SK-N-SH (cell line): ENCODE results near the gene KRCC1. TPM values are rescaled to one million over a fixed set of nuclear protein-coding genes. Genes with fewer than 3 reads are reported as not detected.

Source experiments
- CTCF ChIA-PET: fragments of 300-600, 350-600 bp; formaldehyde crosslinking; extraction: SDS; loops from one replicate; lab custom pipeline; 2021; lab: Yijun Ruan, JAX
- POLR2A ChIA-PET: fragments of 350-600 bp; sonication (Branson Sonifier 250); formaldehyde crosslinking; extraction: SDS; loops from one replicate; lab custom pipeline; 2020; ENCODE audit warnings: antibody characterized with exemption, inconsistent platforms; lab: Yijun Ruan, JAX
- DNase-seq: peaks from one replicate; pipeline ENCODE4 v3.0.0; 2012
- H2AFZ ChIP-seq: fragments of 200-600 bp; sonication (generic); 2 replicates; pipeline ENCODE4 v1.8.1; 2016; ENCODE audit warnings: antibody characterized with exemption, mild to moderate bottlenecking, low read depth
- H3F3A ChIP-seq: fragments of 200-600 bp; sonication (generic); replicated peaks from 2 replicates; pipeline ENCODE3; 2016; ENCODE audit warnings: antibody characterized with exemption, mild to moderate bottlenecking; ENCODE audit not compliant: insufficient read depth
- H3K27ac ChIP-seq, 2 experiments: fragments of 200-500 bp in 1 of 2; fragments of 200-600 bp in 1 of 2; sonication (Bioruptor generic) in 1 of 2; sonication (generic), shearing (Covaris generic) in 1 of 2; 2 replicates each; pipeline versions ENCODE4 v1.5.1 to v1.6.1; 2014 to 2016; ENCODE audit warnings: low read depth in 2 of 2, inconsistent platforms in 1 of 2, low read length in 1 of 2, mild to moderate bottlenecking in 1 of 2, mixed read lengths in 1 of 2
- H3K27me3 ChIP-seq: fragments of 200-600 bp; sonication (generic), shearing (Covaris generic); 2 replicates; pipeline ENCODE4 v1.6.1; 2016; ENCODE audit warnings: mixed run types; ENCODE audit not compliant: insufficient read depth
- H3K36me3 ChIP-seq, 2 experiments: fragments of 200-500 bp in 1 of 2; fragments of 200-600 bp in 1 of 2; sonication (Bioruptor generic) in 1 of 2; sonication (generic) in 1 of 2; replicated peaks in 1 of 2; 2 replicates each; pipeline versions ENCODE3 to v1.5.1; 2014 to 2016; ENCODE audit warnings: low read length in 1 of 2, mild to moderate bottlenecking in 1 of 2; ENCODE audit not compliant: insufficient read depth in 2 of 2, control insufficient read depth in 1 of 2
- H3K4me1 ChIP-seq, 2 experiments: fragments of 200-500 bp in 1 of 2; fragments of 200-600 bp in 1 of 2; sonication (Bioruptor generic) in 1 of 2; sonication (generic), shearing (Covaris generic) in 1 of 2; 2 replicates each; pipeline versions ENCODE4 v1.5.1 to v1.6.1; 2014 to 2016; ENCODE audit warnings: low read depth in 1 of 2, low read length in 1 of 2, mixed run types in 1 of 2; ENCODE audit not compliant: insufficient read depth in 2 of 2, control insufficient read depth in 1 of 2
- H3K4me2 ChIP-seq: fragments of 200-600 bp; sonication (generic), shearing (Covaris generic); 2 replicates; pipeline ENCODE4 v1.6.1; 2017; ENCODE audit warnings: mixed run types
- H3K4me3 ChIP-seq, 2 experiments: fragments of 200-500 bp in 1 of 2; fragments of 200-600 bp in 1 of 2; sonication (Bioruptor generic) in 1 of 2; sonication (generic), shearing (Covaris generic) in 1 of 2; 2 replicates each; pipeline versions ENCODE4 v1.5.1 to v1.8.1; 2014 to 2016; ENCODE audit warnings: low read depth in 2 of 2, inconsistent platforms in 1 of 2, low read length in 1 of 2, mild to moderate bottlenecking in 1 of 2, mixed read lengths in 1 of 2, moderate library complexity in 1 of 2
- H3K79me2 ChIP-seq: fragments of 200-600 bp; sonication (generic); 2 replicates; pipeline ENCODE4 v1.8.1; 2017; ENCODE audit warnings: mild to moderate bottlenecking; ENCODE audit not compliant: insufficient read depth
- H3K9ac ChIP-seq: fragments of 200-600 bp; sonication (generic); 2 replicates; pipeline ENCODE4 v1.6.1; 2017; ENCODE audit warnings: mixed run types
- H3K9me2 ChIP-seq: fragments of 200-600 bp; sonication (generic); 2 replicates; pipeline ENCODE4 v1.6.1; 2017; ENCODE audit warnings: mixed run types
- H3K9me3 ChIP-seq: fragments of 200-600 bp; sonication (generic); 2 replicates; pipeline ENCODE4 v1.6.1; 2017; ENCODE audit warnings: mixed run types, mild to moderate bottlenecking, moderate library complexity
- H4K20me1 ChIP-seq: fragments of 200-600 bp; sonication (generic); 2 replicates; pipeline ENCODE4 v1.6.1; 2017; ENCODE audit warnings: mild to moderate bottlenecking, mixed run types; ENCODE audit not compliant: insufficient read depth
- CHD2 ChIP-seq: fragments of 150-350 bp; IDR thresholded peaks from 2 replicates; pipeline ENCODE4 v1.6.1; 2018; ENCODE audit warnings: low read length; ENCODE audit not compliant: partially characterized antibody
- ELF1 ChIP-seq: IDR thresholded peaks from 2 replicates; pipeline ENCODE4 v1.4.0; 2012
- EP300 ChIP-seq, 2 experiments: IDR thresholded peaks; 2 replicates each; pipeline versions ENCODE4 v1.4.0 to v1.6.1; 2012; ENCODE audit warnings: borderline replicate concordance in 1 of 2, low read depth in 1 of 2, low read length in 1 of 2
- FOSL2 ChIP-seq: IDR thresholded peaks from 2 replicates; pipeline ENCODE4 v1.4.0; 2012; ENCODE audit warnings: low read depth, mild to moderate bottlenecking, moderate library complexity, borderline replicate concordance
- FOXJ3 ChIP-seq: sonication (generic); formaldehyde crosslinking; IDR thresholded peaks from 2 replicates; pipeline ENCODE4 v1.5.1; 2020; ENCODE audit warnings: mild to moderate bottlenecking, missing genetic modification reagents
- JUND ChIP-seq: IDR thresholded peaks from 2 replicates; pipeline ENCODE4 v1.4.0; 2012
- MEF2A ChIP-seq: IDR thresholded peaks from 2 replicates; pipeline ENCODE4 v1.4.0; 2012; ENCODE audit warnings: low read depth, borderline replicate concordance
- MXI1 ChIP-seq: IDR thresholded peaks from 2 replicates; pipeline ENCODE4 v1.6.1; 2012; ENCODE audit warnings: mild to moderate bottlenecking, low read depth, low read length, improper control_type of control experiment
- POLR2AphosphoS5 ChIP-seq: IDR thresholded peaks from 2 replicates; pipeline ENCODE4 v1.6.1; 2012; ENCODE audit warnings: low read depth, low read length
- RAD21 ChIP-seq: IDR thresholded peaks from 2 replicates; pipeline ENCODE4 v1.6.1; 2012; ENCODE audit warnings: mild to moderate bottlenecking, low read length
- SMC3 ChIP-seq: IDR thresholded peaks from 2 replicates; pipeline ENCODE4 v1.6.1; 2012; ENCODE audit warnings: low read depth, low read length, improper control_type of control experiment
- TCF12 ChIP-seq: IDR thresholded peaks from 2 replicates; pipeline ENCODE4 v1.4.0; 2012
- TEAD4 ChIP-seq: IDR thresholded peaks from 2 replicates; pipeline ENCODE4 v1.4.0; 2012; ENCODE audit warnings: mild to moderate bottlenecking, borderline replicate concordance; ENCODE audit not compliant: insufficient read depth
- WGBS: methylation state at CpG from one replicate; pipeline ENCODE4 v1.1.6; 2017; ENCODE audit warnings: low lambda C conversion rate; 5-methylcytosine and 5-hydroxymethylcytosine counted together
- polyA plus RNA-seq, 3 experiments: library from polyadenylated mRNA; depleted of rRNA; stranded (reverse); fragments of >200 nt; gene quantifications; 2 replicates each; pipeline ENCODE4 v1.2.3, GENCODE V29; 2012
- TF ChIP-seq, protein P1 (sequence below): IDR thresholded peaks from 2 replicates; pipeline ENCODE4; 2012
- TF ChIP-seq, protein P2 (sequence below): fragments of 200-600 bp; sonication (generic); IDR thresholded peaks from 2 replicates; pipeline ENCODE4 v1.6.1; 2017; ENCODE audit warnings: antibody characterized with exemption, mild to moderate bottlenecking, moderate library complexity
- TF ChIP-seq, protein P3 (sequence below): IDR thresholded peaks from 2 replicates; pipeline ENCODE4 v1.4.0; 2012; ENCODE audit warnings: low read depth, borderline replicate concordance
- TF ChIP-seq, protein P4 (sequence below): IDR thresholded peaks from 2 replicates; pipeline ENCODE4 v1.4.0; 2012; ENCODE audit warnings: low read depth
- TF ChIP-seq, protein P5 (sequence below): fragments of 150-350 bp; IDR thresholded peaks from 2 replicates; pipeline ENCODE4 v1.6.1; 2016; ENCODE audit warnings: mild to moderate bottlenecking, low read depth, low read length

Gene KRCC1
- polyA plus RNA-seq, 1 of the 3 experiments (the other 2 are of a cell fraction): 10.7 TPM

DNA sequence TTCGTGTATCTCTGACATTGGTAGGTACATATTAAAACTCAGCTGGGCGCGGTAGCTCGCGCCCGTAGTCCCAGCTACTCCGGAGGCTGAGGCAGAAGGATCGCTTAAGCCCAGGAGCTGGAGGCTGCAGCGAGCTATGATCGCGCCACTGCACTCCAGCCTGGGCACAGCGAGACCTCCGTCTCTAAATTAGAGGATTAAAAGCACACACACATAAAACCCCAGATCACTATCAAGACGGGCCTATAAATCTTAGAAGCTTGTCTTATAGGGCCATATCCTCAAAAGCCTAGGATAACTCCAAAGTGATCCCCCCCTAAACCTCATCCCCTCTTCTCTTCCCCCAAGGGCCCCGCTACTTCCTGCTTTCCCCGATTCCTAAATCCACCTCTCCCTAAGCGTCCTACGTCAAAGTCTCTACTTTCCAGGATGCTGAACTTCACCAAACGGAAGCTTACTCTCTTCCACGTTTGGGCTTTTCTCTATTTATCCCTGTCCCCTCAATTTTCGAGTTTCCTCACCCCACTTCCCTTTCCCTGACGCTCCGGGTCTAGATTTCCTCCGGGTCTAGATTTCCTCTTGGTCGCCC lies 707 bp downstream of the KRCC1 start (continued):
- TF ChIP-seq JUND: no peak
- TF ChIP-seq, all 33 proteins: peak for 0

DNA sequence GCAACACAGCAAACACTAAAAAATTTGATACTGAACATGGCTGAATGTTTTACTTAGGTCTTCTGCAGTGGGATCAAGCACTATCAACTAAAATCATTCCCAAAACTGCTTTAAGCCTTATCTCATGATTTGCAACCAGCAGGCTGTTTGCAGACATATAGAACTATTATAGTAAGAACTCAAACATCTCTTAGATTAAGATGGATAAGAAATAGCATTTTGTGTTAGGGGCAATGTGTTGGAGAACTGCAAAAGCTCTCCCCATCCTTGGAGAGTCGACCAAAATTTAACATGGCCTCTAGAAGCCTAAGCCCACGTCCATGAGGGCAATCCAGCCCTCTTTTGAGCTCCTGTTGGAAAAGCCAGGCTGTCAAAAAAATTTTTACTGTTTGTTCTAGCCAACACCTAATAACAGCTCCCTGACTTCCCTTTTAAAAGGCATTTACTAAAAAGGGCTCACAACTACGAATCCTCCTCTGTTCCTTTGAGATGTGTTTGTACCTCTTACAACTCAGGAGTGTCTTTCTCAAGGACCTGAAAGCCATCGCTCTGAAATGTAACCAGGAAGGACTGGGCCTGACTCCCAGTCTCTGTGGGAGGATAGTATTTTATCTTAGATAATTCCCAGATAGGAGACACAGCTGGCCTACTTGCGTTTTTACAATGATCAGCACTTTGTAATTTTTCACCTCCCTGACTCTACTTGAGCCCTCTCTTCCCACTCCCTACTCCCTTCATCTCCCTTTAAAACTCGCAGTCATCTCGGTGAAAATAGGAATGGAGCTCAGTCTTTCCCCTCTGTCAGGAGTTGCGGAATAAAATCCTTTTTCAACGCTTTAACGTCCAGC lies 1.4 kb downstream of the KRCC1 start:
- peak overlapping the region; percentile 14 to 85; a peak in 2 of 4 replicates for H3K27ac ChIP-seq
- peaks cover 8% of the 10 kb centered on the region for H3F3A ChIP-seq
- ChIA-PET CTCF (interaction anchor here (1.0 to 1.2 kb wide), 5 partner anchors 7 to 400 kb away, joined by 3 to 8 read pairs (median 3); no protein-coding TSS in a partner anchor), POLR2A (interaction anchor here (0.7 to 1.2 kb wide), 3 partner anchors 8 to 37 kb away, joined by 3 to 4 read pairs (median 4); no protein-coding TSS in a partner anchor)
- H3K36me3 ChIP-seq: peaks cover 17 to 43% of the 10 kb centered on the region in 2 experiments
- H3K9me3 ChIP-seq: no peaks in the 10 kb centered on the region
- peak overlapping the region; percentile 92 for H3K4me2 ChIP-seq
- no peak overlapping the region for H2AFZ ChIP-seq
- H3K79me2 ChIP-seq: peaks cover 64% of the 10 kb centered on the region
- WGBS: 33% methylated on average over 10 of the region's 10 CpGs
- DNase-seq: no peak
- peaks cover 18% of the 10 kb centered on the region; the same call in 1 of the 2 replicates for H4K20me1 ChIP-seq
- peak overlapping the region; percentile 69 to 85 for H3K4me3 ChIP-seq
- peak overlapping the region; percentile 99 for H3K9ac ChIP-seq
- no peaks in the 10 kb centered on the region for H3K27me3 ChIP-seq
- peaks cover 15% of the 10 kb centered on the region in 2 experiments for H3K4me1 ChIP-seq
- H3K9me2 ChIP-seq: no peaks in the 10 kb centered on the region
- TF ChIP-seq RAD21 (no peak), MEF2A (no peak), POLR2AphosphoS5 (no peak), TCF12 (no peak), FOXJ3 (CRISPR knock-in tag) (no peak), FOSL2 (no peak), CHD2 (no peak), MXI1 (no peak), JUND (no peak), TEAD4 (no peak), ELF1 (no peak), EP300 (IDR thresholded peaks at IDR 0.05; ENCODE audit: borderline replicate concordance in 1 of 2, low read depth in 1 of 2, low read length in 1 of 2) (no peak), SMC3 (no peak)
- TF ChIP-seq, protein P1, sequence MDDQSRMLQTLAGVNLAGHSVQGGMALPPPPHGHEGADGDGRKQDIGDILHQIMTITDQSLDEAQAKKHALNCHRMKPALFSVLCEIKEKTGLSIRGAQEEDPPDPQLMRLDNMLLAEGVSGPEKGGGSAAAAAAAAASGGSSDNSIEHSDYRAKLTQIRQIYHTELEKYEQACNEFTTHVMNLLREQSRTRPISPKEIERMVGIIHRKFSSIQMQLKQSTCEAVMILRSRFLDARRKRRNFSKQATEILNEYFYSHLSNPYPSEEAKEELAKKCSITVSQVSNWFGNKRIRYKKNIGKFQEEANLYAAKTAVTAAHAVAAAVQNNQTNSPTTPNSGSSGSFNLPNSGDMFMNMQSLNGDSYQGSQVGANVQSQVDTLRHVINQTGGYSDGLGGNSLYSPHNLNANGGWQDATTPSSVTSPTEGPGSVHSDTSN: no peak
- TF ChIP-seq, protein P2, sequence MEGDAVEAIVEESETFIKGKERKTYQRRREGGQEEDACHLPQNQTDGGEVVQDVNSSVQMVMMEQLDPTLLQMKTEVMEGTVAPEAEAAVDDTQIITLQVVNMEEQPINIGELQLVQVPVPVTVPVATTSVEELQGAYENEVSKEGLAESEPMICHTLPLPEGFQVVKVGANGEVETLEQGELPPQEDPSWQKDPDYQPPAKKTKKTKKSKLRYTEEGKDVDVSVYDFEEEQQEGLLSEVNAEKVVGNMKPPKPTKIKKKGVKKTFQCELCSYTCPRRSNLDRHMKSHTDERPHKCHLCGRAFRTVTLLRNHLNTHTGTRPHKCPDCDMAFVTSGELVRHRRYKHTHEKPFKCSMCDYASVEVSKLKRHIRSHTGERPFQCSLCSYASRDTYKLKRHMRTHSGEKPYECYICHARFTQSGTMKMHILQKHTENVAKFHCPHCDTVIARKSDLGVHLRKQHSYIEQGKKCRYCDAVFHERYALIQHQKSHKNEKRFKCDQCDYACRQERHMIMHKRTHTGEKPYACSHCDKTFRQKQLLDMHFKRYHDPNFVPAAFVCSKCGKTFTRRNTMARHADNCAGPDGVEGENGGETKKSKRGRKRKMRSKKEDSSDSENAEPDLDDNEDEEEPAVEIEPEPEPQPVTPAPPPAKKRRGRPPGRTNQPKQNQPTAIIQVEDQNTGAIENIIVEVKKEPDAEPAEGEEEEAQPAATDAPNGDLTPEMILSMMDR: no peak
- TF ChIP-seq, protein P3, sequence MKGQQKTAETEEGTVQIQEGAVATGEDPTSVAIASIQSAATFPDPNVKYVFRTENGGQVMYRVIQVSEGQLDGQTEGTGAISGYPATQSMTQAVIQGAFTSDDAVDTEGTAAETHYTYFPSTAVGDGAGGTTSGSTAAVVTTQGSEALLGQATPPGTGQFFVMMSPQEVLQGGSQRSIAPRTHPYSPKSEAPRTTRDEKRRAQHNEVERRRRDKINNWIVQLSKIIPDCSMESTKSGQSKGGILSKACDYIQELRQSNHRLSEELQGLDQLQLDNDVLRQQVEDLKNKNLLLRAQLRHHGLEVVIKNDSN: no peak
- TF ChIP-seq, protein P4, sequence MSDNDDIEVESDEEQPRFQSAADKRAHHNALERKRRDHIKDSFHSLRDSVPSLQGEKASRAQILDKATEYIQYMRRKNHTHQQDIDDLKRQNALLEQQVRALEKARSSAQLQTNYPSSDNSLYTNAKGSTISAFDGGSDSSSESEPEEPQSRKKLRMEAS: no peak
- TF ChIP-seq, protein P5, sequence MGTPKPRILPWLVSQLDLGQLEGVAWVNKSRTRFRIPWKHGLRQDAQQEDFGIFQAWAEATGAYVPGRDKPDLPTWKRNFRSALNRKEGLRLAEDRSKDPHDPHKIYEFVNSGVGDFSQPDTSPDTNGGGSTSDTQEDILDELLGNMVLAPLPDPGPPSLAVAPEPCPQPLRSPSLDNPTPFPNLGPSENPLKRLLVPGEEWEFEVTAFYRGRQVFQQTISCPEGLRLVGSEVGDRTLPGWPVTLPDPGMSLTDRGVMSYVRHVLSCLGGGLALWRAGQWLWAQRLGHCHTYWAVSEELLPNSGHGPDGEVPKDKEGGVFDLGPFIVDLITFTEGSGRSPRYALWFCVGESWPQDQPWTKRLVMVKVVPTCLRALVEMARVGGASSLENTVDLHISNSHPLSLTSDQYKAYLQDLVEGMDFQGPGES: no peak
